PFSK-1 (cell line): ENCODE measurements around the gene SLC35E3.

ENCODE experiments used
- FOXP2 ChIP-seq: optimal IDR thresholded peaks from 2 replicates; pipeline ENCODE3; 2011; ENCODE audit warnings: borderline replicate concordance, control low read depth, inconsistent platforms; ENCODE audit not compliant: insufficient read depth; ENCODE audit errors: extremely low read length, extremely low read depth
- POLR2AphosphoS5 ChIP-seq: IDR thresholded peaks from 2 replicates; pipeline ENCODE4 v1.6.1; 2012; ENCODE audit warnings: low read depth, mild to moderate bottlenecking, control low read depth, low read length, moderate library complexity
- REST ChIP-seq, 2 experiments: IDR thresholded peaks; 2 replicates each; pipeline versions ENCODE4 v1.6.1 to v1.8.0; 2011 to 2012; ENCODE audit warnings: low read depth in 2 of 2, low read length in 2 of 2, control low read depth in 1 of 2, inconsistent platforms in 1 of 2, mild to moderate bottlenecking in 1 of 2, moderate library complexity in 1 of 2; ENCODE audit not compliant: insufficient read depth in 1 of 2
- SIN3A ChIP-seq: IDR thresholded peaks from 2 replicates; pipeline ENCODE4 v1.6.1; 2012; ENCODE audit warnings: mild to moderate bottlenecking, low read length, moderate library complexity, borderline replicate concordance; ENCODE audit not compliant: insufficient read depth
- TAF1 ChIP-seq: IDR thresholded peaks from 2 replicates; pipeline ENCODE4 v1.6.1; 2012; ENCODE audit warnings: low read length, control low read depth, borderline replicate concordance; ENCODE audit not compliant: insufficient read depth

SLC35E3 gene

GRCh38 chr12:68808388-68809189 lies 62.6 kb downstream of the SLC35E3 start:
- no peak for TF ChIP-seq TAF1
- peak; percentile 41 for TF ChIP-seq FOXP2
- TF ChIP-seq POLR2AphosphoS5 = peak; percentile 31; the same call in 1 of the 2 replicates
- no peak for TF ChIP-seq REST (IDR thresholded peaks at IDR 0.05; ENCODE audit: insufficient read depth in 1 of 2, low read depth in 2 of 2, low read length in 2 of 2)
- peak; percentile 98 for TF ChIP-seq SIN3A

DNA sequence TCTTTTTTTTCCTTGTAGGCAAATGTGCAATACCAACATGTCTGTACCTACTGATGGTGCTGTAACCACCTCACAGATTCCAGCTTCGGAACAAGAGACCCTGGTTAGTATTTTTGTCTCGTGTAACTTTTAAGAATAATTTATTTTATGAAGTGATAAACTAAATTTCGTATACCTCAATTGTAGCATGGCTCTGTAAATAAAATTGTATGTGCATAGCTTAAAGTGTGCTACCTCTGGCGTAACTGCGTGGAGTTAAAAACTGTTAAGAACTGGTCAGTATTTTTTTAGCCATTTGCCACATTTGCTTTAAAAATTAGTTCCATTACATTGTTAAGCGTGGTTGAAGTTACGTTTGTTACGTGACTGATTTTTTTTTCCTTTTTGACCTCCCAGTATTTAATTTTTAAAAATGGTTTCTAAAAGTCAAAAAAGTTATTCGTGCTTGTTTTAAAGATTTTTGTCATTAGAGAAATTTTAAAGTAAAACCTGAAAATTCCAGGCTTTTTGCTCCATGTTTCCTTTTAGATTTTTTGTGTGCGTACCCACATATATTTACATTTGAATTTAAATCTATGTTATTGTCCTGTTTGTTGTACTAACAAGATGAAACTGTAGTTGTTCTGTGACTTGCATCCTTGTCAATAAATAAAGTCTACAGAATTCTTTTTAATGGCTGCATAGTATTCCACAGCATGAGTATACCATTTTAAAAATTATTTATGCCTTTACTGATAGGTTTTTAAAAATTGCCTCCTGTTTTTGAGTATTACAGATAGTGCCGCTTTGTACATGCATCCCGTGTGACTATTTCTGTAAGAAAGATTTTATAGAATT lies 63.4 kb downstream of the SLC35E3 start:
- TF ChIP-seq REST (IDR thresholded peaks at IDR 0.05; ENCODE audit: insufficient read depth in 1 of 2, low read depth in 2 of 2, low read length in 2 of 2) = no peak
- no peak for TF ChIP-seq FOXP2
- TF ChIP-seq TAF1 = no peak
- TF ChIP-seq POLR2AphosphoS5 = no peak

GRCh38 chr12:68812553-68813241 lies 66.7 kb downstream of the SLC35E3 start:
- TF ChIP-seq POLR2AphosphoS5 (no peak), SIN3A (no peak), TAF1 (no peak), FOXP2 (no peak), REST (IDR thresholded peaks at IDR 0.05; ENCODE audit: insufficient read depth in 1 of 2, low read depth in 2 of 2, low read length in 2 of 2) (no peak)

GRCh38 chr12:68813242-68813593 lies 67.2 kb downstream of the SLC35E3 start:
- TF ChIP-seq SIN3A (no peak), FOXP2 (no peak), REST (IDR thresholded peaks at IDR 0.05; ENCODE audit: insufficient read depth in 1 of 2, low read depth in 2 of 2, low read length in 2 of 2) (no peak), POLR2AphosphoS5 (no peak), TAF1 (no peak)
